ENCODE data around the gene P3H1.

The P3H1 gene

DNA sequence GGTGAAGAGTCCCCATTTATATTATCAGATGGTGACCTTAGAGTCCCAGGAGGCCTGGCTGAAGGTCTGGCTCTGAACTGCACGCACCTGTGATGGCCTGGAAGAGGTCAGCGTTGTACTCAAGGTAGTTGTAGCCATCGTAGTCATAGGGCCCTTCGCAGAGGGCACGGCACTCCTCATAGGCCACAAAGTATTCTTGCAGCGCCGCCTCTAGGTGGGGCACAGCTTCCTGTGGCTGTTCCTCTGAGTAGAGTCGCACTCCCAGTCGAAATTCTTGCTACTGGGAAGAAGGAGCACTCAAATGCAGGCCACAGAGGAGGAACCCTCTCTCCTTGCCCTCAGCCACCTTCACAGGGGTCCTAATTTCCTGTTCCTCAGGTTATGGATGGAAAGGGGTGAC lies 7.7 kb downstream of the P3H1 start:
- no peaks in the 10 kb centered on the region for H3K4me1 ChIP-seq (ENCODE audit: control insufficient read depth, low read depth, low read length)
- H2BK120ac ChIP-seq (ENCODE audit: low read depth, low read length) = no peak overlapping the region
- H4K5ac ChIP-seq (ENCODE audit: low read length) = no peak overlapping the region
- H3K56ac ChIP-seq (ENCODE audit: low read length) = no peak overlapping the region
- H3K18ac ChIP-seq (ENCODE audit: low read length) = no peak overlapping the region
- H3K79me2 ChIP-seq (ENCODE audit: control insufficient read depth, insufficient read depth, low read length) = peaks cover 1% of the 10 kb centered on the region
- no peaks in the 10 kb centered on the region for H3K27me3 ChIP-seq (ENCODE audit: insufficient read depth, low read length, poor library complexity)
- no peaks in the 10 kb centered on the region for H3K79me1 ChIP-seq (ENCODE audit: low read length)
- no peak overlapping the region for H3K4ac ChIP-seq (ENCODE audit: low read depth, low read length)
- no peak overlapping the region for H4K8ac ChIP-seq (ENCODE audit: low read depth, low read length)
- H3K27ac ChIP-seq (ENCODE audit: low read depth, low read length) = no peak overlapping the region
- no peak overlapping the region for H2BK5ac ChIP-seq (ENCODE audit: low read length)
- no CpG with 5 or more reads among the region's 9 CpGs for WGBS (ENCODE audit: extremely low coverage, insufficient coverage, low lambda C conversion rate)
- no peak overlapping the region for H2AK5ac ChIP-seq (ENCODE audit: low read length)
- no peak overlapping the region for H3K4me2 ChIP-seq (ENCODE audit: low read length)
- no peak overlapping the region for H2BK15ac ChIP-seq (replicated peaks; ENCODE audit: low read depth)
- DNase-seq = peak; percentile 61
- peaks cover 15% of the 10 kb centered on the region for H3K36me3 ChIP-seq (ENCODE audit: control insufficient read depth, insufficient read depth, low read length)
- no peak overlapping the region for H3K23ac ChIP-seq (ENCODE audit: low read length)
- H3K9ac ChIP-seq (ENCODE audit: low read length) = no peak overlapping the region
- no peak overlapping the region for H3K4me3 ChIP-seq (ENCODE audit: low read length)

- H4K5ac ChIP-seq (ENCODE audit: low read length) = no peak overlapping the region
- WGBS (ENCODE audit: extremely low coverage, insufficient coverage, low lambda C conversion rate) = no CpG with 5 or more reads among the region's 3 CpGs
- no peak overlapping the region for H4K8ac ChIP-seq (ENCODE audit: low read depth, low read length)
- H3K23ac ChIP-seq (ENCODE audit: low read length) = no peak overlapping the region
- H3K4me1 ChIP-seq (ENCODE audit: control insufficient read depth, low read depth, low read length) = no peaks in the 10 kb centered on the region
- H3K9ac ChIP-seq (ENCODE audit: low read length) = no peak overlapping the region
- no peak overlapping the region for H2BK5ac ChIP-seq (ENCODE audit: low read length)
- no peaks in the 10 kb centered on the region for H3K27me3 ChIP-seq (ENCODE audit: insufficient read depth, low read length, poor library complexity)
- H2BK120ac ChIP-seq (ENCODE audit: low read depth, low read length) = no peak overlapping the region
- no peak overlapping the region for H3K18ac ChIP-seq (ENCODE audit: low read length)
- no peak for DNase-seq
- H3K56ac ChIP-seq (ENCODE audit: low read length) = no peak overlapping the region
- no peaks in the 10 kb centered on the region for H3K79me2 ChIP-seq (ENCODE audit: control insufficient read depth, insufficient read depth, low read length)
- no peak overlapping the region for H2AK5ac ChIP-seq (ENCODE audit: low read length)
- H3K4ac ChIP-seq (ENCODE audit: low read depth, low read length) = no peak overlapping the region
- H3K4me2 ChIP-seq (ENCODE audit: low read length) = no peak overlapping the region
- H3K4me3 ChIP-seq (ENCODE audit: low read length) = no peak overlapping the region
- H3K79me1 ChIP-seq (ENCODE audit: low read length) = no peaks in the 10 kb centered on the region
- H3K36me3 ChIP-seq (ENCODE audit: control insufficient read depth, insufficient read depth, low read length) = peaks cover 19% of the 10 kb centered on the region
- H2BK15ac ChIP-seq (replicated peaks; ENCODE audit: low read depth) = no peak overlapping the region
- H3K27ac ChIP-seq (ENCODE audit: low read depth, low read length) = no peak overlapping the region
Measured at GRCh38 chr1:42758641-42759040, 8.2 kb downstream of the P3H1 start.

DNA sequence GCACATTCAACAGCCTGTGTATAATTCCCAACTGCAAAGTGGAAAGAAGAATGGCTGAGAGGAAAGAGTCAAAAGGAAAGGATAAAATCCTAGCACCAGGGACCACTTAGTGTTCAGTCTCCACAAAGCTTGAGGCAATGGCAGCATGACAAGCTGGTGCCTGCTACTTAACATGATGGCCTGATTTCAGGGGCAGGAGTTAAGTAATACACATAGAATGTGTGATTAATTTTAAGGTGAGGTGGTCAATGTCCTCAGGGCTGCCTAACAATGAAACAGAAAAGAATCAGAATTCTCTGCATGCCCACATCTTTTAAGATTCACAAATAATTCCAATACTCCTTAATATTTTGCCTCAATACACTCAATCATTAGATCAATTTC lies 8.9 kb downstream of the P3H1 start:
- no peaks in the 10 kb centered on the region for H3K4me1 ChIP-seq (ENCODE audit: control insufficient read depth, low read depth, low read length)
- no peaks in the 10 kb centered on the region for H3K79me1 ChIP-seq (ENCODE audit: low read length)
- no peak overlapping the region for H4K8ac ChIP-seq (ENCODE audit: low read depth, low read length)
- no peak overlapping the region for H3K23ac ChIP-seq (ENCODE audit: low read length)
- H3K4me2 ChIP-seq (ENCODE audit: low read length) = no peak overlapping the region
- no peak overlapping the region for H3K56ac ChIP-seq (ENCODE audit: low read length)
- H3K9ac ChIP-seq (ENCODE audit: low read length) = no peak overlapping the region
- H3K36me3 ChIP-seq (ENCODE audit: control insufficient read depth, insufficient read depth, low read length) = peaks cover 19% of the 10 kb centered on the region
- H3K4me3 ChIP-seq (ENCODE audit: low read length) = no peak overlapping the region
- no peak overlapping the region for H2BK15ac ChIP-seq (replicated peaks; ENCODE audit: low read depth)
- H3K18ac ChIP-seq (ENCODE audit: low read length) = no peak overlapping the region
- H2BK120ac ChIP-seq (ENCODE audit: low read depth, low read length) = no peak overlapping the region
- no peak overlapping the region for H4K5ac ChIP-seq (ENCODE audit: low read length)
- H3K4ac ChIP-seq (ENCODE audit: low read depth, low read length) = no peak overlapping the region
- no peak overlapping the region for H2BK5ac ChIP-seq (ENCODE audit: low read length)
- no peak overlapping the region for H2AK5ac ChIP-seq (ENCODE audit: low read length)
- no peak overlapping the region for H3K27ac ChIP-seq (ENCODE audit: low read depth, low read length)
- no peaks in the 10 kb centered on the region for H3K79me2 ChIP-seq (ENCODE audit: control insufficient read depth, insufficient read depth, low read length)
- H3K27me3 ChIP-seq (ENCODE audit: insufficient read depth, low read length, poor library complexity) = no peaks in the 10 kb centered on the region
- DNase-seq = no peak

DNA sequence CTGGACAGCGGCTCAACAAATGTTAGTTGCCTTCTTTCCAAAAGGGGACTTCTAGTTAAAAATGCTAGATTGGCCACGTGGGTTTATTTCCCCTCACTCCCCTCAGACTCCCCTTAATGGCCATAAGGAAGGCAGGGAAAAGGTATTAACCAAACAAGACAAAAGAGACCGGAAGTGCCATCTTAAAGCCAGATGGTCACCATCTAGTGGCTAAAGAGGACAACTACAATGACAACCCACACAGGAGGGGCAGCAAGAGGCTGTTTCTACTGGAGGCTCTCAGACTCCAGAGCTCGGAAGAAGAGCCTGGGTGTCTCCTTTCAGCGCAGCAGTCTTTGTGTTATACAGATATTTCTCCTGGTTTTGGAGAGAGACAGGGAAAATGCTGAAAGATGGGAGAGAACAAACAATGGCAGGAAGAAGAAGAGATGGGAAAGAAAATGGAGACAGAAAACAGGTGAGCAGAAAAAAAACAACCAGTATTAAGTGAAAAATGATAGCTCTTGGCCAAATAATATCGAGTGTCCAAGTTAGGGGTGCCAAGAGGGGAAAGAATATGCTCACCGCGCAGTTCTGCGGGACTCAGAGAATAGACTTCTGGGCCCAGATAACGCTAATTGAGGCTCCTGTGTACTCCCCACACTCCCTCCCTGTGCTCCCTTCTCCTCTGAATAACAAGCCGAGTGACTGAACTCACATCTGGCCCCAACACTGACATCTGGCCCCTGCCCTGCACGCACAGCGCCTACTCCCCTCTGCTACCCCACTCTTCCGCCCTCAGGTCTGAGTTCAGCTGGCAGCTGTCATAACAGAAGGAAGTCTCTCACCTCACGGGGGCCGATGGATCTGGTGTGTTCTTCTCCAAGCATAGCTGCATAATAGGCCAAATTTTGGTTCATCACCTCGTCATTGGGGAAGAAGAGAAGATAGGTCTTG lies 9.6 kb downstream of the P3H1 start:
- no peak overlapping the region for H2BK15ac ChIP-seq (replicated peaks; ENCODE audit: low read depth)
- H3K4me3 ChIP-seq (ENCODE audit: low read length) = no peak overlapping the region
- no peak overlapping the region for H3K4me2 ChIP-seq (ENCODE audit: low read length)
- WGBS (ENCODE audit: extremely low coverage, insufficient coverage, low lambda C conversion rate) = no CpG with 5 or more reads among the region's 17 CpGs
- DNase-seq = peak; percentile 90
- H4K5ac ChIP-seq (ENCODE audit: low read length) = no peak overlapping the region
- H3K56ac ChIP-seq (ENCODE audit: low read length) = no peak overlapping the region
- H3K36me3 ChIP-seq (ENCODE audit: control insufficient read depth, insufficient read depth, low read length) = peaks cover 25% of the 10 kb centered on the region
- no peak overlapping the region for H3K27ac ChIP-seq (ENCODE audit: low read depth, low read length)
- no peaks in the 10 kb centered on the region for H3K79me2 ChIP-seq (ENCODE audit: control insufficient read depth, insufficient read depth, low read length)
- H2AK5ac ChIP-seq (ENCODE audit: low read length) = no peak overlapping the region
- no peak overlapping the region for H4K8ac ChIP-seq (ENCODE audit: low read depth, low read length)
- no peaks in the 10 kb centered on the region for H3K27me3 ChIP-seq (ENCODE audit: insufficient read depth, low read length, poor library complexity)
- no peaks in the 10 kb centered on the region for H3K4me1 ChIP-seq (ENCODE audit: control insufficient read depth, low read depth, low read length)
- no peak overlapping the region for H3K4ac ChIP-seq (ENCODE audit: low read depth, low read length)
- no peak overlapping the region for H3K18ac ChIP-seq (ENCODE audit: low read length)
- H3K9ac ChIP-seq (ENCODE audit: low read length) = no peak overlapping the region
- no peak overlapping the region for H2BK5ac ChIP-seq (ENCODE audit: low read length)
- no peaks in the 10 kb centered on the region for H3K79me1 ChIP-seq (ENCODE audit: low read length)
- H3K23ac ChIP-seq (ENCODE audit: low read length) = no peak overlapping the region
- H2BK120ac ChIP-seq (ENCODE audit: low read depth, low read length) = no peak overlapping the region

DNA sequence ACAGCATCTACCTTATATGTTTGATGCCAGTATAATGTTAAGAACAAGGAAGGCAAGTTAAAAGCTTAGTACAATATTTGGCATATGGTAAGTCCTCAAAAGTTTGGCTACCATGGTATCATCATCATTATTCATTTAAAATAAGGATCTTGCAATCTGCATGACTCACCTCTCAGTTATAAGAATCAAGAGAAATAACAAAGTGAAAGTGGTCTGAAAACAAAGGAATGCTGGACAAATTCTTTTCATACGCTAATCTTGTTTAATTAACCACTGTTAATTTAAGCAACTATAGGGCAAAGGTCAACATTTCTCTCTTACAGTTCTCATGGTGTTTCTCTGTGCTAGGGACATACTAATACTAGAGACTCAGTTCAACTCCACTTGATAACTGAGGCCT lies 13.8 kb downstream of the P3H1 start:
- no peak overlapping the region for H2BK15ac ChIP-seq (replicated peaks; ENCODE audit: low read depth)
- H3K4me3 ChIP-seq (ENCODE audit: low read length) = no peak overlapping the region
- H2BK5ac ChIP-seq (ENCODE audit: low read length) = no peak overlapping the region
- no peak overlapping the region for H3K9ac ChIP-seq (ENCODE audit: low read length)
- no peak overlapping the region for H3K18ac ChIP-seq (ENCODE audit: low read length)
- no peak overlapping the region for H4K5ac ChIP-seq (ENCODE audit: low read length)
- H3K56ac ChIP-seq (ENCODE audit: low read length) = no peak overlapping the region
- H3K23ac ChIP-seq (ENCODE audit: low read length) = no peak overlapping the region
- H2BK120ac ChIP-seq (ENCODE audit: low read depth, low read length) = no peak overlapping the region
- H3K79me2 ChIP-seq (ENCODE audit: control insufficient read depth, insufficient read depth, low read length) = no peaks in the 10 kb centered on the region
- H3K79me1 ChIP-seq (ENCODE audit: low read length) = no peaks in the 10 kb centered on the region
- no peaks in the 10 kb centered on the region for H3K4me1 ChIP-seq (ENCODE audit: control insufficient read depth, low read depth, low read length)
- H3K27ac ChIP-seq (ENCODE audit: low read depth, low read length) = no peak overlapping the region
- no peak for DNase-seq
- no peak overlapping the region for H4K8ac ChIP-seq (ENCODE audit: low read depth, low read length)
- H3K27me3 ChIP-seq (ENCODE audit: insufficient read depth, low read length, poor library complexity) = no peaks in the 10 kb centered on the region
- peaks cover 27% of the 10 kb centered on the region for H3K36me3 ChIP-seq (ENCODE audit: control insufficient read depth, insufficient read depth, low read length)
- no peak overlapping the region for H3K4ac ChIP-seq (ENCODE audit: low read depth, low read length)
- no peak overlapping the region for H2AK5ac ChIP-seq (ENCODE audit: low read length)
- no CpG with 5 or more reads among the region's 1 CpG for WGBS (ENCODE audit: extremely low coverage, insufficient coverage, low lambda C conversion rate)
- no peak overlapping the region for H3K4me2 ChIP-seq (ENCODE audit: low read length)

DNA sequence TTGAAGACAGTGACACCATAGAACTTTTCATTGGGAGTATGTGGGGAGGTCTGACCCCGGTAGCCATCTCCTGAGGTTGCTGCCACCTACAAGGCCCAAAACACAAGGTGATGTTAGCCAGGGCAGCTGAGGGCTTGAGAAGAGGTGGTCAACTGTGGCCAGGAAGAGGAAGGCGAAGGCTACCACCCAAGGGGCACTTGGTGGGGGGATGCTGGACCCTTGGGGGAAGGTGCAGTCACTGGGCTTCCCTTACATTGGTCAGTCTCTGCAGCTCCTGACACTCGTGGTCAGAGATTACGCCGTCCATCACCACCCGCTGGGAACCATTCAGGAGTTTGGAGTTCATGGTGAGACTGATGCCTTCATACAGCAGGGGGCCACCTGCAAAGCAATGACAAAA lies 14.5 kb downstream of the P3H1 start:
- no peak overlapping the region for H2AK5ac ChIP-seq (ENCODE audit: low read length)
- WGBS (ENCODE audit: extremely low coverage, insufficient coverage, low lambda C conversion rate) = no CpG with 5 or more reads among the region's 6 CpGs
- no peak overlapping the region for H2BK15ac ChIP-seq (replicated peaks; ENCODE audit: low read depth)
- no peak overlapping the region for H3K27ac ChIP-seq (ENCODE audit: low read depth, low read length)
- no peak overlapping the region for H4K5ac ChIP-seq (ENCODE audit: low read length)
- no peak overlapping the region for H2BK120ac ChIP-seq (ENCODE audit: low read depth, low read length)
- no peak overlapping the region for H3K23ac ChIP-seq (ENCODE audit: low read length)
- H3K9ac ChIP-seq (ENCODE audit: low read length) = no peak overlapping the region
- no peak overlapping the region for H4K8ac ChIP-seq (ENCODE audit: low read depth, low read length)
- H3K56ac ChIP-seq (ENCODE audit: low read length) = no peak overlapping the region
- peaks cover 23% of the 10 kb centered on the region for H3K36me3 ChIP-seq (ENCODE audit: control insufficient read depth, insufficient read depth, low read length)
- H3K27me3 ChIP-seq (ENCODE audit: insufficient read depth, low read length, poor library complexity) = no peaks in the 10 kb centered on the region
- H3K79me2 ChIP-seq (ENCODE audit: control insufficient read depth, insufficient read depth, low read length) = no peaks in the 10 kb centered on the region
- H3K4me3 ChIP-seq (ENCODE audit: low read length) = no peak overlapping the region
- H3K4ac ChIP-seq (ENCODE audit: low read depth, low read length) = no peak overlapping the region
- H3K18ac ChIP-seq (ENCODE audit: low read length) = no peak overlapping the region
- H3K4me2 ChIP-seq (ENCODE audit: low read length) = no peak overlapping the region
- H2BK5ac ChIP-seq (ENCODE audit: low read length) = no peak overlapping the region
- DNase-seq = no peak
- H3K4me1 ChIP-seq (ENCODE audit: control insufficient read depth, low read depth, low read length) = no peaks in the 10 kb centered on the region
- H3K79me1 ChIP-seq (ENCODE audit: low read length) = no peaks in the 10 kb centered on the region

All from mesendoderm (in vitro differentiated cells).